T-helper 9 cell (primary cell): ENCODE measurements around the gene SZRD1.

Experiments used
- DNase-seq: peaks from one replicate; pipeline ENCODE4 v3.0.0-alpha.2; 2020

Gene SZRD1

GRCh38 chr1:16367968-16368890, 1.2 kb downstream of the SZRD1 start:
- DNase-seq, result no peak

GRCh38 chr1:16369821-16370220, 2.8 kb downstream of the SZRD1 start:
- no peak for DNase-seq

- no peak for DNase-seq
These were observed 4.7 kb downstream of the SZRD1 start for GRCh38 chr1:16371725-16372124.

GRCh38 chr1:16372535-16373285, 5.7 kb downstream of the SZRD1 start:
- no peak for DNase-seq

- DNase-seq, result no peak
These were observed 7.2 kb downstream of the SZRD1 start for GRCh38 chr1:16374266-16374665.

- no peak for DNase-seq
These were observed 8.7 kb downstream of the SZRD1 start for GRCh38 chr1:16375521-16376340.

- no peak for DNase-seq
These were observed 9.9 kb downstream of the SZRD1 start for GRCh38 chr1:16376971-16377370.

GRCh38 chr1:16378443-16378842, 11.4 kb downstream of the SZRD1 start:
- DNase-seq, result no peak

GRCh38 chr1:16380868-16381267, 13.8 kb downstream of the SZRD1 start:
- DNase-seq, result no peak

GRCh38 chr1:16383888-16384287, 16.8 kb downstream of the SZRD1 start:
- no peak for DNase-seq

- DNase-seq, result no peak
These were observed 18.8 kb downstream of the SZRD1 start for GRCh38 chr1:16385659-16386453.

GRCh38 chr1:16386454-16387113, 19.5 kb downstream of the SZRD1 start:
- DNase-seq, result no peak

GRCh38 chr1:16387201-16388188, 20.5 kb downstream of the SZRD1 start:
- no peak for DNase-seq

- DNase-seq, result no peak
These were observed 24.4 kb downstream of the SZRD1 start for GRCh38 chr1:16391411-16391810.

GRCh38 chr1:16392740-16393569, 25.9 kb downstream of the SZRD1 start:
- DNase-seq, result no peak

GRCh38 chr1:16393570-16394521, 26.8 kb downstream of the SZRD1 start:
- no peak for DNase-seq

GRCh38 chr1:16394977-16395376, 27.9 kb downstream of the SZRD1 start:
- DNase-seq, result no peak

- DNase-seq, result no peak
These were observed 29.5 kb downstream of the SZRD1 start for GRCh38 chr1:16396591-16396990.
